AG10803 (cell line): ENCODE measurements around the gene GDA.

Experiments used
- DNase-seq: peaks from one replicate; pipeline ENCODE4 v3.0.0; 2010; ENCODE audit warnings: low read depth
- H3K4me3 ChIP-seq: 2 replicates; pipeline ENCODE4 v1.5.1; 2011; ENCODE audit warnings: mild to moderate bottlenecking, low read length, control low read depth
- CTCF ChIP-seq: conservative IDR thresholded peaks from 2 replicates; pipeline ENCODE4 v1.5.1; 2011; ENCODE audit warnings: mild to moderate bottlenecking, low read length, control low read depth, inconsistent platforms

The GDA gene

GRCh38 chr9:72137697-72138365 lies 11.4 kb upstream of the GDA start:
- TF ChIP-seq CTCF = no peak
- H3K4me3 ChIP-seq = no peak overlapping the region
- no peak for DNase-seq

GRCh38 chr9:72139226-72139625 lies 10.0 kb upstream of the GDA start:
- no peak for TF ChIP-seq CTCF
- no peak overlapping the region for H3K4me3 ChIP-seq
- DNase-seq = no peak

- no peak for TF ChIP-seq CTCF
- no peak overlapping the region for H3K4me3 ChIP-seq
- DNase-seq = no peak
These were observed 8.7 kb upstream of the GDA start for GRCh38 chr9:72140586-72140985.

- TF ChIP-seq CTCF = no peak
- no peak overlapping the region for H3K4me3 ChIP-seq
- no peak for DNase-seq
These were observed 7.8 kb upstream of the GDA start for GRCh38 chr9:72141484-72141883.

GRCh38 chr9:72144756-72145492 lies 4.3 kb upstream of the GDA start:
- DNase-seq = no peak
- TF ChIP-seq CTCF = no peak

GRCh38 chr9:72145733-72146505 lies 3.3 kb upstream of the GDA start:
- no peak overlapping the region for H3K4me3 ChIP-seq
- no peak for DNase-seq
- TF ChIP-seq CTCF = no peak

More at GRCh38 chr9:72144756-72145492, 4.3 kb upstream of the GDA start:
- H3K4me3 ChIP-seq = no peak overlapping the region

- DNase-seq = no peak
- TF ChIP-seq CTCF = no peak
These were observed 1.6 kb upstream of the GDA start for GRCh38 chr9:72147676-72148075.

More at GRCh38 chr9:72147676-72148075, 1.6 kb upstream of the GDA start:
- no peak overlapping the region for H3K4me3 ChIP-seq
